Measurements from ENCODE around the gene ANAPC13.

The ANAPC13 gene

GRCh38 chr3:134430950-134431445, 54.8 kb downstream of the ANAPC13 start:
- Histone ChIP-seq H2AFZ (ENCODE audit: low read length) (no peak overlapping the region), H4K20me1 (ENCODE audit: insufficient read depth, low read length) (no peaks in the 10 kb centered on the region), H3K79me2 (ENCODE audit: low read length) (no peaks in the 10 kb centered on the region), H3K36me3 (replicated peaks; ENCODE audit: insufficient read depth, low read length) (no peaks in the 10 kb centered on the region), H3K4me1 (ENCODE audit: low read length) (peaks cover 42% of the 10 kb centered on the region), H3K9me2 (replicated peaks; ENCODE audit: insufficient read depth, low read length) (no peaks in the 10 kb centered on the region), H3K9ac (ENCODE audit: low read length) (no peak overlapping the region), H3K27me3 (replicated peaks; ENCODE audit: insufficient read depth, low read length) (peaks cover 15% of the 10 kb centered on the region), H3K4me2 (ENCODE audit: low read depth, low read length) (peak overlapping the region; percentile 69), H3F3A (ENCODE audit: insufficient read depth, low read length) (peaks cover 36% of the 10 kb centered on the region), H3K9me3 (replicated peaks; ENCODE audit: insufficient read depth, low read length) (no peaks in the 10 kb centered on the region), H3K27ac (ENCODE audit: low read length) (peak overlapping the region; percentile 69; the same call in 1 of the 2 replicates), H3K4me3 (ENCODE audit: low read length) (peak overlapping the region; percentile 4)
- DNase-seq: peak; percentile 81
- TF ChIP-seq CTCF (IDR thresholded peaks at IDR 0.05; ENCODE audit: low read length) (no peak), EZH2phosphoT487 (IDR thresholded peaks at IDR 0.05; ENCODE audit: low read length) (no peak), EZH2 (optimal IDR thresholded peaks at IDR 0.05; ENCODE audit: low read depth, low read length) (no peak)

- peak; percentile 16 for DNase-seq
- H3K9me3 ChIP-seq (replicated peaks; ENCODE audit: insufficient read depth, low read length): no peaks in the 10 kb centered on the region
- peaks cover 42% of the 10 kb centered on the region for H3K4me1 ChIP-seq (ENCODE audit: low read length)
- H3K4me2 ChIP-seq (ENCODE audit: low read depth, low read length): peak overlapping the region; percentile 69
- H3K27ac ChIP-seq (ENCODE audit: low read length): peak overlapping the region; percentile 69; the same call in 1 of the 2 replicates
- no peaks in the 10 kb centered on the region for H3K9me2 ChIP-seq (replicated peaks; ENCODE audit: insufficient read depth, low read length)
- H3K36me3 ChIP-seq (replicated peaks; ENCODE audit: insufficient read depth, low read length): no peaks in the 10 kb centered on the region
- no peak overlapping the region for H2AFZ ChIP-seq (ENCODE audit: low read length)
- peak overlapping the region; percentile 4 for H3K4me3 ChIP-seq (ENCODE audit: low read length)
- no peaks in the 10 kb centered on the region for H3K79me2 ChIP-seq (ENCODE audit: low read length)
- H3F3A ChIP-seq (ENCODE audit: insufficient read depth, low read length): peaks cover 36% of the 10 kb centered on the region
- TF ChIP-seq EZH2 (optimal IDR thresholded peaks at IDR 0.05; ENCODE audit: low read depth, low read length) (no peak), EZH2phosphoT487 (IDR thresholded peaks at IDR 0.05; ENCODE audit: low read length) (no peak), CTCF (IDR thresholded peaks at IDR 0.05; ENCODE audit: low read length) (no peak)
- H3K9ac ChIP-seq (ENCODE audit: low read length): no peak overlapping the region
- H4K20me1 ChIP-seq (ENCODE audit: insufficient read depth, low read length): no peaks in the 10 kb centered on the region
- peaks cover 15% of the 10 kb centered on the region for H3K27me3 ChIP-seq (replicated peaks; ENCODE audit: insufficient read depth, low read length)
These were observed 55.6 kb downstream of the ANAPC13 start for GRCh38 chr3:134430174-134430573.

- no peak for DNase-seq
- peaks cover 15% of the 10 kb centered on the region for H3K27me3 ChIP-seq (replicated peaks; ENCODE audit: insufficient read depth, low read length)
- no peaks in the 10 kb centered on the region for H3K9me3 ChIP-seq (replicated peaks; ENCODE audit: insufficient read depth, low read length)
- H3K79me2 ChIP-seq (ENCODE audit: low read length): no peaks in the 10 kb centered on the region
- H3K9ac ChIP-seq (ENCODE audit: low read length): no peak overlapping the region
- H3K9me2 ChIP-seq (replicated peaks; ENCODE audit: insufficient read depth, low read length): no peaks in the 10 kb centered on the region
- no peak overlapping the region for H3K4me2 ChIP-seq (ENCODE audit: low read depth, low read length)
- no peak overlapping the region for H3K27ac ChIP-seq (ENCODE audit: low read length)
- H3K4me1 ChIP-seq (ENCODE audit: low read length): peaks cover 40% of the 10 kb centered on the region
- H3K36me3 ChIP-seq (replicated peaks; ENCODE audit: insufficient read depth, low read length): no peaks in the 10 kb centered on the region
- H4K20me1 ChIP-seq (ENCODE audit: insufficient read depth, low read length): no peaks in the 10 kb centered on the region
- H3K4me3 ChIP-seq (ENCODE audit: low read length): no peak overlapping the region
- peaks cover 36% of the 10 kb centered on the region for H3F3A ChIP-seq (ENCODE audit: insufficient read depth, low read length)
- TF ChIP-seq EZH2 (optimal IDR thresholded peaks at IDR 0.05; ENCODE audit: low read depth, low read length) (no peak), EZH2phosphoT487 (IDR thresholded peaks at IDR 0.05; ENCODE audit: low read length) (no peak), CTCF (IDR thresholded peaks at IDR 0.05; ENCODE audit: low read length) (no peak)
- no peak overlapping the region for H2AFZ ChIP-seq (ENCODE audit: low read length)
These were observed 57.4 kb downstream of the ANAPC13 start for GRCh38 chr3:134428401-134428800.
